HG02943 (cell line): Measurements from ENCODE around the gene CCDC6.
"Not testable (repeated sequence)": the region's sequence is repeated elsewhere in the genome, so short reads cannot be mapped to it uniquely, and the experiment has no call there.

ENCODE experiments used
- ATAC-seq: cut with Tn5 transposase; IDR thresholded peaks from one replicate; pipeline ENCODE4 v1.9.1; 2021; ENCODE audit warnings: mild to moderate bottlenecking, low read depth, moderate library complexity; ENCODE audit not compliant: unreplicated experiment

CCDC6 gene

GRCh38 chr10:59906417-59907202, at the start of gene CCDC6:
CCDC6 (minus strand) TSS chr10:59906556; CDS start chr10:59906424, 132 bp downstream.
- peak; percentile 78 for ATAC-seq

- ATAC-seq = no peak
Measured at GRCh38 chr10:59954296-59954695, 47.9 kb upstream of the CCDC6 start.

- not testable (repeated sequence) for ATAC-seq
Measured at GRCh38 chr10:59953711-59954110, 47.4 kb upstream of the CCDC6 start.

- ATAC-seq = no peak
Measured at GRCh38 chr10:59950105-59950504, 43.7 kb upstream of the CCDC6 start.

- no peak for ATAC-seq
Measured at GRCh38 chr10:59949608-59950007, 43.3 kb upstream of the CCDC6 start.

- ATAC-seq = no peak
Measured at GRCh38 chr10:59945991-59946390, 39.6 kb upstream of the CCDC6 start.

GRCh38 chr10:59945590-59945989, 39.2 kb upstream of the CCDC6 start:
- no peak for ATAC-seq

GRCh38 chr10:59944339-59944935, 38.1 kb upstream of the CCDC6 start:
- no peak for ATAC-seq

GRCh38 chr10:59942556-59942955, 36.2 kb upstream of the CCDC6 start:
- ATAC-seq = no peak

- no peak for ATAC-seq
Measured at GRCh38 chr10:59937720-59938119, 31.4 kb upstream of the CCDC6 start.

GRCh38 chr10:59934701-59935100, 28.3 kb upstream of the CCDC6 start:
- no peak for ATAC-seq

- not testable (repeated sequence) for ATAC-seq
Measured at GRCh38 chr10:59930788-59931521, 24.6 kb upstream of the CCDC6 start.

GRCh38 chr10:59926086-59926485, 19.7 kb upstream of the CCDC6 start:
- ATAC-seq = no peak

- no peak for ATAC-seq
Measured at GRCh38 chr10:59922907-59923306, 16.6 kb upstream of the CCDC6 start.

GRCh38 chr10:59917922-59918321, 11.6 kb upstream of the CCDC6 start:
- no peak for ATAC-seq

- ATAC-seq = no peak
Measured at GRCh38 chr10:59913547-59914237, 7.3 kb upstream of the CCDC6 start.

GRCh38 chr10:59910867-59911266, 4.5 kb upstream of the CCDC6 start:
- ATAC-seq = no peak

GRCh38 chr10:59909815-59910214, 3.5 kb upstream of the CCDC6 start:
- ATAC-seq = no peak

GRCh38 chr10:59908808-59909143, 2.4 kb upstream of the CCDC6 start:
- ATAC-seq = no peak

GRCh38 chr10:59907918-59908807, 1.8 kb upstream of the CCDC6 start:
- no peak for ATAC-seq
